Stimulated activated CD4-positive, alpha-beta T cell treated with anti-CD3 and anti-CD28 coated beads, Interleukin-15, amount 100 ng/mL, for 24 hours (primary cell): ENCODE measurements around the gene PDE7B.
"Not testable (repeated sequence)": the region's sequence is repeated elsewhere in the genome, so short reads cannot be mapped to it uniquely, and the experiment has no call there.

ENCODE experiments used
- DNase-seq: peaks from one replicate; pipeline ENCODE4 v3.0.0-alpha.2; 2020

Gene PDE7B

DNA sequence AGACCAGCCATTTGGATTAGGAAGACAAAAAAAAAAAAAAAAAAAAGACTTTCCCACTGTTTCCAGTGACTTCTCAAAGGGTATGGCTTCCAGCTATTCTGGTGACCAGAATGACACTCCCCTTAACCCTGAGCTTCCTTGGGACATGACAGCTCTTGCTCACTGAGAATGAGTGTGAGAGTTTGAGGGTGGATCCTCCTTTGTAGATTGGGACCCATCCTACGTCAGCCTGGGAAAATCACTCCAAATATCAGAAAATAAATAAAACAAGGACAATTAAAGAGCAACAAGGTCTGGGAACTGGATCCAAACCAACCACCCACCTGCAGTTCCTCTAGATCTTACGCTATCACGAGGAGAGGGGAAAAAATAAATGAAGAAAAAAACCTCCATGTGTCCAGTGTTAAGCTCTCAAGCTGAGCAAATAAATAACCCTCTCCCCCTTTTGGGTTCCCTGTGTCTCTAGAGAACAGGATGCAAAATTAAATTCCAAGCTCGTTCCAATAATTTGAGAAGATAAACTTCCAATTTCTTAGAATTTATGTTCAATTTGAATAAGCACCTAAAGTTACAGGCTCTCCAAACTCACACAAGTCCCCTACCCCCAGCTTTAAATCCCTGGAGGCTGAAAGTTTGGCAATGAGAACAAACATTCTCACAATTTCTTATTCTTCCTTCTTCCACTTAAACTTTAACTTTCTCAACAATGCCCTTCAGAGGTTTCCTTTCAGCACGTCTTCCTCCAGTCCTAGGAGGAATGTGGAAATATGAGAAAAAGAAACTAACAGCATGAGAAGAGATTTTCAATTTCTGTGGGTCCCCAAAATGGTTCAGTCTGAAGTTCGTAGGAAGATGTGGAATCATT is 228.4 kb downstream of the PDE7B start:
- no peak for DNase-seq

DNA sequence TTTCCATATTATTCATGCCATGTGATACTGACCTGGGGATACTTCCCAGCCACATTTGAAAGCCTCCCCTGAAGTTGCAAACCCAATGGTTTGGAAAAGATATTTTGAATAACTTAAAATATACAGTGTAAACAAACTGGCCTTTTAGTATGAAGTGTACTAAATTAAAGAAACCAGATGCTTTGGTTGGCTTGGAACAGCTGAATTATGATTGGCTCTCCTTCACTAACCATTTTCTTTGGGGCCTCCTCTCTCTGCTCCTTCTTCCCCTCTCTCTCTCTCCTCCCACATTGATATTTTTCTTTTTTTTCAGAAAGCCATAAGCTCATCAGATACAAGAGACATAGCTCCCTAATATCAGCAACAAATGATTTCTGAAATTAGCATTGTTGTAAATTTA is 232.0 kb downstream of the PDE7B start:
- no peak for DNase-seq

- no peak for DNase-seq
These were observed 232.9 kb downstream of the PDE7B start for GRCh38 chr6:136084403-136084802.

DNA sequence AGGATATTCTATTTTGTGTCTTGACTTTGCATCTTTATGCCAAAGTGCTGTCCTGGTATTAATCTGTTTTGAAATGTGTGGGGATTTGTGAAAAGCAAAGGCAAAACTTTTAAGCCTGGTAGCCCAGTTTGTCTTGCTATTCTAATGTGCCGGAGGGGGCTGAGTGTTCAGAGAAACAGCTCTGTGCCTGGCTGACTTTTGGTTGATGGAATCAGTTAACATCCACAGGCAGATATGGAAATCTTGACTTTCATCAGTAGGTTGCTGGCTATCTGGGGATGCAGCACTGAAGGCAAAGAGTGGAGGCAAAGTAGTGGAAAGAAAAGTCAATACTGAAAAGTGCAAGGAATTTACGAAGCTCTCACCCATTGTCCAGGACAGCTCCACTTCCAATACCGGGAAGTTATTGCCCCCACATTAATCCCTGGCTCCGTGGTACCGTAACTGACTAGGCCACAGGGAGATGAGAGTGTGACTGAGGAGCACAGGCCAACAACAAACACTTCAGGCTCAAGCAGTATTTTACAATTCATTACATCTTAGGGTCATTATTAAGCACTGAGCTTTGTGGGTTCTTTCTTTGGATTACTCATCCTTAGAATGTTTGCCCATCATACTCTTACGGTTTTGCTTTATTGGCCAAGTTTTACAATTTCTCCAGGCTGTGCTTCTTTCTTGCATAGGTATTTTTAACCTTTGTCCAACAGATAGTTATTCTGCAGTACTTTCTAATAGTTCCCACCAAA is 234.0 kb downstream of the PDE7B start:
- DNase-seq, result no peak

DNA sequence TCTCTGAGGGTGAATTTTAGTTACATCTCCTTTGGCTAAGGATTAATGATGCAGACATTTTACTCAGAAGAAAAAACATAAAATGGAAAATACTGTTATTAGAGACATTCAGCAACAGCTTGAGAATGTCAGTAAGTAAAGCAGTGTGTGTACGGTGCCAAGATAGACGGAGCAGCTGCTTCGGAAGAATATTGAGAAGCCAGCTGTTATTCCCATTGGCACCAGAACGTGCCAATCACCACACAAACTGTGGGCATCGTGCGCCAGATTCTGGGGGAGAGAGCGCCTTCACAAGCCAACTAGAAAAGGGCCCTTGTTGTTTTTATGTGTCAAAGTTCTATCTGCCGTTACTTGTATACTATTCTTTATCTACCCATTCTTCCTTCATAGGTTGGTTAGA is 235.2 kb downstream of the PDE7B start:
- DNase-seq, result no peak

DNA sequence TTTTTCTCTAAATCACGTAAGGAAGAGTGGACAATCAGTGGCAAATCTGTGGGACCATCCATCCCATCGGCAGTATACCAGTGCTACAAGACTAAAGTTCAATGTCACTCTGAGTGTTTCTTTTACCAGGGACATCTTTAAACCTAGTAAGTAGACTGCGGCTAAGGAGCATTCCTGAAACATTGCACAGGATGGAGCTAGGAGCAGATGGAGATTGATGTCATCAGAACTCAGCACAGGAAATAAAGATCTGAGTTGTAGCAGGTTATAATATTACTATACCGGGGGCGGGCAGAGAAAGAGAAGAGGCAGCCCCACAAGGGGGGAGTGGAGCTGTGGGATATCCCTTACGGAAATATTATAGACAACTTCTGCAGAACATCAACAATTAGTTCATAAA is 236.5 kb downstream of the PDE7B start:
- no peak for DNase-seq

DNA sequence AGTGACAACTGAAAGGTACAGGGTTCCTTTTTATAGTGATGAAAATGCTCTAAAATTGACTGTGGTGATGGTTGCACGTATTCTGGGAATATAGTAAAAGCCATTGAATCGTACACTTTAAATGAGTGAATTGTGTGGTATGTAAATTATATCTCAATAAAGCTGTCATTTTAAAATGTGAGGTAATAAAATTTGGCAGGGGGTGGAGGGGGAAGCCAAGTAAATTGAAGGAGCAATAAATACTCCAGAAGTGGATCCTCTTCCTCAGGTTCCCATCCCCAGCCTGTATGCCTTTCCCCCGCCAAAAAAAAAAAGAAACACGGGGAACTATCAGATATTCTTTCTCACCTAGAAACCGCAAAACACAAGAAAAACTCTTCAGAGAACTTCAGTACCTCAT is 237.2 kb downstream of the PDE7B start:
- DNase-seq, result no peak

- no peak for DNase-seq
These were observed 238.4 kb downstream of the PDE7B start for GRCh38 chr6:136089876-136090275.

GRCh38 chr6:136090929-136091328 is 239.4 kb downstream of the PDE7B start:
- no peak for DNase-seq

DNA sequence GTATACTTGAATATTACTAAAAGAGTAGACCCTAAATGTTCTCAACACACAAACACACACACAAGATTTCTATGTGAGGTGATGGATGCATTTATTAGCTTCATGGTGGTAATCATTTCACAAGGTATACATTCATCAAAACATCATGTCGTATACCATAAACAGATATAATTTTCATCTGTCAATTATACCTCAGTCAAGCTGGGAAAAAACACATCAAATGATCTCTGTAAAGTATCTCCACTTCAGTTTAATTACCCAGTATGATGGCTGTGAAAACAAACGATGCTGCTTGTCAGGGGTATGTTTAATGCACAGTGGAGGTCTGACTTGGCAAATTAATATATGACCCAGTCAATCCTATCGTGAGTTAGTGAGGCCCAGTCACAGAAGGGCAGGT is 241.4 kb downstream of the PDE7B start:
- DNase-seq, result no peak

DNA sequence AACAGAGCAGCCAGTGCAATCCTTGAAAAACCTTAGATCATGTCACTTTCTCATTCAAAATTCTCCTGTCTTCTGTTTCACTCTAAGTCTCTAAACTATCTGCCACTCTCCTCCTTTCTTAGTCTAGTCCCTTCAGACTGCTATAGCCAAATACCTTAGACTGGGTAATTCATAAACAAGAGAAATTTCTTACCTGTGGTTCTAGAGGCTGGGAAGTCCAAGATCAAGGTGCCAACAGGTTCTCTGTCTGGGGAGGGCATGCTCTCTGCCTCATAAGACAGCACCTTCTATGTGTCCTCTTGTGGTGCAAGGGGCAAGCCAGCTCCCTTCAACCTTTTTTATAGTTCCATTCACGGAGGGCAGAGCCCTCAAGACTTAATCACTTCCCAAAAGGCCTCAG is 242.3 kb downstream of the PDE7B start:
- DNase-seq, result no peak

GRCh38 chr6:136094812-136095211 is 243.3 kb downstream of the PDE7B start:
- DNase-seq, result no peak

DNA sequence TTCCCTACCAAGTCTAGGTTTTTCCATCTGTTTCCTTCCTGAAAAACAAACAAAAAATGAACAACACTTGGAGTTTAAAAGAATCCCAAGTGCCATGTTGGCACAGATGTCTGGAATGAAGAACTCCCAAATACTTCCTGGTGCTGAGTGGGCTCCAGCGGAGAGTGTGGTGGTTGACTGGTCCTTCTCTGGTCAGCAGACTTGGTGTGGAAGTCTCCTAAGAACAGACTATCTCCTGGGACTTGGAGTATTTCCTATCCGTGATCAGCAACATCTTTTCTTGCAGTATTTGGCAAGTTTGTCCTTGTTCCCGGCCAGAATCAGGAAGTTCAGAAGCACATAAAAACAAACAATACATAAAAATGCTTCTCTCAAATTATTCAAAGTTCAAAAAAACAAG is 244.5 kb downstream of the PDE7B start:
- no peak for DNase-seq

DNA sequence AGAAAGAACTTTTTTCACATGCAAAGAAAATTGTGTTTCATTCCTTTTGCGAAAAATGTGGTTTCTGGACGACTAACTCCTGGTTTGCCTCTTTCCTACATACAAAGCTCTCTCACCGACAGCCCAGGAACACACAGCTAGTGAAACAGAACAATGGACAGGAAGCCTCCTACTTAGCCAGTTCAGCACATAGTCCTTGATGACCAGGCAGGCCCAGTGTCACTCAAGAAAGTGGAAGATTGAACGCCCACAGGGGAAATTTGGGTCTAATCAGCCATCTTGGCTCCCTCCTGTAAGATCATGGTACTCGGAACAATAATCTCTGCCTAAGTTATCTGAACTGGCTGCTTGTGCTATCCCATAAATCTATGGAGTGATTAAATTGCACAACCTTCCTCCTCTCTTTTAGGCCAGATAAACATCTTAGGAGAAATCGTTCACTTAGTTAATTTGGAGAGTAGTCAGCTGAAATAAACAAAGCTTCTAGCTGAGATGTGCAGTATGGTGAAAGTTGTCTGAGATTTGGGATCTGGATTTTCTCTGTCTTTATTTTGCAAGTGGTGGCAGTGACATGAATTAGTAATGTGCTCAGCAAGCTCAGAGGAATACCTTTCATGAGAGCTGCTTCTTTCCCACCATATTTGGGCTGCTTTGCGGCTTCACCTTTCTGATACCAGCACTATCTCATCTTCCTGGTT is 251.6 kb downstream of the PDE7B start:
- no peak for DNase-seq

DNA sequence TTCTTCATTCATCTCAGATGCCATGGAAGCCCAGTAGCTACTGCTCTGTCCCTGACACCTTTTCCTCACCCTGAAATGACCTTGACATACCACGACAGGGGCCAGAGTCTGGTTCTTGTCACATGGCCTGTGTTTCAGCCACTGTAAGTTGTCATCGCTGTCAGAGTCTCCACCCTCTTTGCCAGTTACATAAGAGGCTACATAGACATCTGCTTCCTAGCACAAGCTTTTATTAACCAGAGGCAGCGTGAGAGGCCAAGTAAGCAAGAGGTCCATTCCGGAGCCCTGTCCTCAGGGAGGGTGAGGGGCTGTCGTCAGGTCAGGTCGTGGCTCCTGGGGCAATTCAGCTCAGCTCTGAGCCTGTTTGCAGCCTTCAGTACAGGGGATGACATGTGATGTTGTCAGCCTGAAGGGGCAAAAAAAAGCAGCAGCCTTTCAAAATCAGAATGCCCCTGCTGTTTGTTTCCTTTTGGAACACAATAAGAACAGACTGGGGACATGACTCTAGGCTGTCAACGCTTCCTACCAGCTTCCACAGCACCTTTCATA is 252.3 kb downstream of the PDE7B start:
- DNase-seq, result no peak

GRCh38 chr6:136104556-136104955 is 253.1 kb downstream of the PDE7B start:
- no peak for DNase-seq

DNA sequence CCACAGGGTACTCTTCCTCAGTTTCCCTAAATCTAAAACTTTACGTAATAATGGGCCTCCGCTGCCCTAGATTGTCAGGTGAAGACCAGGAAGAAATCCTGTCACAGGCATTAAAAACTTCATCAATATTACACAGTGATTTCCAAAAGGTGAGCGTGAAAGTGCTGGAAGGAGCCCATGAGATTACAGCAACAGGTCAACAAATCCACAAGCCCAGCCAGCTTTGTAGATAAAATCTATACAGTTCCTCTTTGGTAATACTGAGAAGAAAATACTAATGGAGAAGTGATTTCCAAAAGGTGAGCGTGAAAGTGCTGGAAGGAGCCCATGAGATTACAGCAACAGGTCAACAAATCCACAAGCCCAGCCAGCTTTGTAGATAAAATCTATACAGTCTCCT is 254.3 kb downstream of the PDE7B start:
- not testable (repeated sequence) for DNase-seq

DNA sequence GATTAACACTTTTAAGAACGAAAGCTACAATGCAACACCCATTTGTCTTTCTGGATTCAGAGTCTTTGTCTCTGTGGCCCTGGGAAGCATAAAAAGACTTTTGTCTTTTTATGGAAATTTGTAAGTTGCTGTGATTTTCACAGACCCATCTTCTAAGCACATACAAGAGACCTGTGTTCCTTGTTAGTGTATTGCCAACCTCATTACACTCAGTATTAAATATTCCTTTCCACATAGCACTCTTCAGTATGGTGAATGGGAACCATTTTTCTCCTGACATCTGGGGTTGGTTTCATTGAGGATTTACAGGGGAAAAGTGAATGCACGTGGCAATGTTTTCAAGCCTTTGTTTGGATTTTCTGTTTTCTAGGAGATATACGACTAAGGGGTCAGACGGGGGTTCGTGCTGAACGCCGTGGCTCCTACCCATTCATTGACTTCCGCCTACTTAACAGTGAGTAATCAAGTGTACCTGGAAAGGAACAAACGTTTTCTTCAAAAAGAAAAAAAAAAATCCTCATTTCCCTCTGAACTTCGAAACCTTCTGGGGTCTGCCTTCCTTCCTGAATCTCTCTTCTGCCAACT is 257.0 kb downstream of the PDE7B start:
- no peak for DNase-seq

GRCh38 chr6:136111831-136112230 is 260.3 kb downstream of the PDE7B start:
- no peak for DNase-seq

DNA sequence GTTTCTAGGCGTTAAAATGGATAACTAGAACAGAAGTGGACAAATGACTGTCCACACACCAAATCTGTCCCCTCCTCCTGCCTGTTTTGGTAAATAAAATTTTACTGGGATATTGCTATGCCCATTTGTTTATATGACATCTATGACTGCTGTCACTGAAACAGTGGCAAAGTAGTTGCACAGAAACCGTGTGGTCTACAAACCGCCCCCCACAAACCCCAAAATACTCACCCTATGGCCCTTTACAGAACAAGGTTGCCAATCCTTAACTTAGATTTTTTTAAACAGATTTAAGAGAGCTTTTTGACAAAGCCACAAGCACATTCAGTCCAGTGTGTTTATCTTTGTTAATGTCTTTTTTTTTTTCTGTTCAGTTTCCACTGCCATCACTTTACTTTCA is 260.8 kb downstream of the PDE7B start:
- DNase-seq, result no peak

- no peak for DNase-seq
These were observed 262.3 kb downstream of the PDE7B start for GRCh38 chr6:136113736-136114173.

GRCh38 chr6:136114661-136115060 is 263.2 kb downstream of the PDE7B start:
- DNase-seq, result no peak

GRCh38 chr6:136115941-136116340 is 264.4 kb downstream of the PDE7B start:
- no peak for DNase-seq
